CD4-positive, alpha-beta T cell (primary cell): ENCODE results near the gene TXNDC5. TPM values are rescaled to one million over a fixed set of nuclear protein-coding genes. Genes with fewer than 3 reads are reported as not detected.

Experiments used
- ATAC-seq: fragments of 200-7000 bp; cut with Tn5 transposase; one replicate; pipeline ENCODE4 v1.10.0; 2022; ENCODE audit warnings: mild to moderate bottlenecking; ENCODE audit not compliant: poor library complexity
- CTCF ChIA-PET: fragments of 350-600 bp; sonication (Branson Sonifier 250); formaldehyde crosslinking; loops from one replicate; lab custom pipeline; 2021; ENCODE audit warnings: antibody characterized with exemption, inconsistent platforms; lab: Charles Lee
- POLR2A ChIA-PET: fragments of 350-600 bp; sonication (Branson Sonifier 250); formaldehyde crosslinking; loops from one replicate; lab custom pipeline; 2021; ENCODE audit warnings: antibody characterized with exemption, inconsistent platforms; lab: Charles Lee
- DNase-seq, 14 experiments: peaks; one replicate each; pipeline ENCODE4 v3.0.0-alpha.2; 2013 to 2020; ENCODE audit warnings: mixed read lengths in 2 of 14
- H3K27ac ChIP-seq, 2 donors: one replicate each; pipeline versions ENCODE4 v1.5.1 to v1.7.0; 2013; ENCODE audit warnings: low read length in 2 of 2, low read depth in 1 of 2, mild to moderate bottlenecking in 1 of 2
- H3K27me3 ChIP-seq, 2 experiments: 1 replicate in 1 of 2; 2 replicates in 1 of 2; pipeline versions ENCODE4 v1.6.1 to v1.7.0; 2013; ENCODE audit warnings: low read length in 2 of 2, control low read depth in 1 of 2, mild to moderate bottlenecking in 1 of 2, moderate library complexity in 1 of 2; ENCODE audit not compliant: insufficient read depth in 2 of 2, control insufficient read depth in 1 of 2
- H3K36me3 ChIP-seq: one replicate; pipeline ENCODE4 v1.6.1; 2013; ENCODE audit warnings: low read length, control low read depth; ENCODE audit not compliant: insufficient read depth
- H3K4me1 ChIP-seq: one replicate; pipeline ENCODE4 v1.6.1; 2013; ENCODE audit warnings: low read length, control low read depth; ENCODE audit not compliant: insufficient read depth
- H3K4me3 ChIP-seq: one replicate; pipeline ENCODE4 v1.5.1; 2013; ENCODE audit warnings: mild to moderate bottlenecking, low read length, moderate library complexity
- H3K9me3 ChIP-seq, 2 experiments: 1 replicate in 1 of 2; 2 replicates in 1 of 2; pipeline versions ENCODE4 v1.6.1 to v1.7.0; 2013; ENCODE audit warnings: low read length in 2 of 2, mild to moderate bottlenecking in 2 of 2, control low read depth in 1 of 2, moderate library complexity in 1 of 2; ENCODE audit not compliant: control insufficient read depth in 1 of 2, insufficient read depth in 1 of 2
- H3K27ac Mint-ChIP-seq: one replicate; pipeline ENCODE4 v1.8.0; 2020; ENCODE audit warnings: mixed read lengths
- H3K27me3 Mint-ChIP-seq: one replicate; pipeline ENCODE4 v1.8.0; 2021; ENCODE audit warnings: mixed read lengths
- H3K36me3 Mint-ChIP-seq: one replicate; pipeline ENCODE4 v1.8.0; 2021; ENCODE audit warnings: low read depth, mixed read lengths
- H3K4me1 Mint-ChIP-seq: one replicate; pipeline ENCODE4 v1.8.0; 2021; ENCODE audit warnings: low read depth, mixed read lengths
- H3K4me3 Mint-ChIP-seq: one replicate; pipeline ENCODE4 v1.8.0; 2020; ENCODE audit warnings: mild to moderate bottlenecking, mixed read lengths
- H3K9me3 Mint-ChIP-seq: one replicate; pipeline ENCODE4 v1.8.0; 2020; ENCODE audit warnings: mixed read lengths
- intact Hi-C, 2 experiments: fragments of 100-400 bp; cut with DNase I in 1 of 2; cut with micrococcal nuclease in 1 of 2; formaldehyde crosslinking; loops; one replicate each; pipeline versions ENCODE4 v1.15.1 to v1.9.0; 2023 to 2025; cut with DNase I, micrococcal nuclease
- total RNA-seq, 174 experiments: library from RNA in 2 of 174; stranded (reverse) in 2 of 174; gene quantifications; one replicate each; pipeline ENCODE4 v1.2.3 and lab custom pipeline; 2021 to 2026
- TF ChIP-seq, protein P1 (sequence below): fragments of 200-600 bp; IDR thresholded peaks from one replicate; pipeline ENCODE4 v1.8.0; 2022; ENCODE audit warnings: antibody characterized with exemption, mild to moderate bottlenecking

TXNDC5 gene
- total RNA-seq, 2 experiments from 2014 or later, result 4.2 to 7.8 TPM

DNA sequence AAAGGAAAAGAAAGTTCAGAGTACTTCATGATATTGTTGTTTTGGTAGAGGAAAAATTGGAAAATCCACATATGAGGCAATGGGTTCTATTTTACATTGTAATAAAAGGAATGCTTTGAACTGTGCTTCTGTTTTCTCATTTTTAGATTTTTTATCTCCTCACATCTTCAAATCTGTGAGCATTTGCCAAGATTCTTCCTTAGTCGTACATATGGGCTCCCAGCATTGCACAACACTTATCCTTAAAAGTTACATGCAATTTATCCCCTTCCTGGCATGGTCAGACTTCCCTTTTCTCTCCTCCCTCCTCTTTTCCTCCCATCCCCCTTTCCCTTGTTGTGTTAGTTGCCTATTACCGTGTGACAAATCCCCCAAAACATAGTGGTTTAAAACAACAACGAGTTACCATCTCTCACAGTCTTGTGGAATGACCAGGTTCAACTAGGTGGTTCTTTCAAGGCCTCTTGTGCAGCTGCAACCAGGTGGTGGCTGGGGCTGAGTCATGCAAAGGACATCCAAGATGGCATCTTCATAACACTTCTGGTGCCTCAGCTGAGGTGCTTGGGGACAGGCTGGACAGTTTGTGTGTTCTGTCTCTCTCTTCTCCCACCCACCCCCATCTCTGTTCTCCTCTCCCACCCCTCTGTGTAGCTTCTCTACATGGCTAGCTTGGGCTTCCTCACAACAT is 68.7 kb downstream of the TXNDC5 start:
- no peaks in the 10 kb centered on the region for H3K4me1 Mint-ChIP-seq
- H3K36me3 ChIP-seq, result no peaks in the 10 kb centered on the region
- peaks cover 4% of the 10 kb centered on the region in 2 experiments for H3K9me3 ChIP-seq
- intact Hi-C loops, result no loop called here
- CTCF ChIA-PET, result no interaction called here
- no peak overlapping the region for H3K4me3 Mint-ChIP-seq
- peaks cover 28% of the 10 kb centered on the region for H3K27me3 Mint-ChIP-seq
- H3K36me3 Mint-ChIP-seq, result no peaks in the 10 kb centered on the region
- POLR2A ChIA-PET, result no interaction called here
- no peak overlapping the region for H3K27ac ChIP-seq
- DNase-seq (no peak), ATAC-seq (no peak)
- H3K27me3 ChIP-seq, result no peaks in the 10 kb centered on the region
- H3K4me3 ChIP-seq, result no peak overlapping the region
- TF ChIP-seq, protein P1, sequence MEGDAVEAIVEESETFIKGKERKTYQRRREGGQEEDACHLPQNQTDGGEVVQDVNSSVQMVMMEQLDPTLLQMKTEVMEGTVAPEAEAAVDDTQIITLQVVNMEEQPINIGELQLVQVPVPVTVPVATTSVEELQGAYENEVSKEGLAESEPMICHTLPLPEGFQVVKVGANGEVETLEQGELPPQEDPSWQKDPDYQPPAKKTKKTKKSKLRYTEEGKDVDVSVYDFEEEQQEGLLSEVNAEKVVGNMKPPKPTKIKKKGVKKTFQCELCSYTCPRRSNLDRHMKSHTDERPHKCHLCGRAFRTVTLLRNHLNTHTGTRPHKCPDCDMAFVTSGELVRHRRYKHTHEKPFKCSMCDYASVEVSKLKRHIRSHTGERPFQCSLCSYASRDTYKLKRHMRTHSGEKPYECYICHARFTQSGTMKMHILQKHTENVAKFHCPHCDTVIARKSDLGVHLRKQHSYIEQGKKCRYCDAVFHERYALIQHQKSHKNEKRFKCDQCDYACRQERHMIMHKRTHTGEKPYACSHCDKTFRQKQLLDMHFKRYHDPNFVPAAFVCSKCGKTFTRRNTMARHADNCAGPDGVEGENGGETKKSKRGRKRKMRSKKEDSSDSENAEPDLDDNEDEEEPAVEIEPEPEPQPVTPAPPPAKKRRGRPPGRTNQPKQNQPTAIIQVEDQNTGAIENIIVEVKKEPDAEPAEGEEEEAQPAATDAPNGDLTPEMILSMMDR, result no peak
- H3K27ac Mint-ChIP-seq, result no peak overlapping the region
- H3K4me1 ChIP-seq, result no peaks in the 10 kb centered on the region
- H3K9me3 Mint-ChIP-seq, result no peaks in the 10 kb centered on the region

DNA sequence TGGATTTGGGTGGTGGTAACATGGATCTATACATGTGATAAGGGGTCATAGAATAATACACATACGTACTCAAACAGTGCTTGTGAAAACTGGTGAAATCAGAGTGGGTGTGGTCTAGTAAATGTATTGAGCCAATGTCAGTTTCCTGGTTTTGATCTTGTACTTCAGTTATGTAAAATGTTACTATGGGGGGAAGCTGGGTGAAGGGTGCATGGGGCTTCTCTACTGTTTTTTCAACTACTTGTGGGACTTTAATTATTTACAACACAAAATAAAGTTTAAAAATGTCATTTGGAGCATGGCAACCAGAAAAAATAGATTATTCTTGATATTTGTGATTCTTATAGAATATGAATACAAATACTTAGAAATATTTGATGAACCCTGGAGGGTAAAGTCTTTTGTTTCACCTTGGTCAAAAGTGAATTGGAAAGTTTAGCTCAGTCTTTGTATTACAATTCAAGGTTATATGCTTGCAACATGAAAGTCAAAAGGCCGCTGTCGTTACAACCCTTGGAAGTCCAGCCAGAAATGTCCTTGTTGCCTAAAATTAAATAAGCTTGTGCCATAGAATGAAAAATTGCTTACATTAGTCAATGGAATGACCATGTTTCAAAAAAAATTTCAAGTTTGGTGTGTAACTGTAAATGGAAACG is 74.1 kb downstream of the TXNDC5 start:
- no peaks in the 10 kb centered on the region for H3K4me1 Mint-ChIP-seq
- H3K4me3 ChIP-seq, result no peak overlapping the region
- no peak for ATAC-seq
- no peaks in the 10 kb centered on the region for H3K9me3 Mint-ChIP-seq
- H3K27ac Mint-ChIP-seq, result no peak overlapping the region
- H3K27me3 Mint-ChIP-seq, result peaks cover 15% of the 10 kb centered on the region
- ChIA-PET POLR2A (no interaction called here), CTCF (no interaction called here)
- H3K27ac ChIP-seq, result no peak overlapping the region
- no peaks in the 10 kb centered on the region for H3K36me3 Mint-ChIP-seq
- no peak overlapping the region for H3K4me3 Mint-ChIP-seq
- H3K9me3 ChIP-seq, result no peaks in the 10 kb centered on the region
- no peaks in the 10 kb centered on the region for H3K36me3 ChIP-seq
- no peak for DNase-seq
- TF ChIP-seq, protein P1, result no peak
- intact Hi-C loops, result no loop called here
- H3K27me3 ChIP-seq, result peaks cover 0 to 3% of the 10 kb centered on the region in 2 experiments
- H3K4me1 ChIP-seq, result no peaks in the 10 kb centered on the region

DNA sequence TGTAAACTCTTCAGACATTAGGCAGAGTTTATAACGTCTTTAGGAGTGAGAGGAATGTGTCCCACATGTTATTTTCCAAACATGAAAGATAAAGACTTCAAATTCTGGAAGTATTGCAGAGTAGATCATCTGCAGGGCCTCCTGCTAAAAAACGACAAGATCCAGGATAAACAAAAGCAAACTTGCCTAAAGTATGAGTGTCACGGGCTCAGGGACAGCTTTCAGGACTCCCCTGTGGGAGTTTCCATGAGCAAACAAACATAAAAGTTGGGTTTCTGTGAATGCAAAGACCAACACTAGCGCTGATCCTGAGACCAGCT is 76.9 kb downstream of the TXNDC5 start:
- ChIA-PET POLR2A (no interaction called here), CTCF (no interaction called here)
- no peak for ATAC-seq
- Histone ChIP-seq H3K4me3 (no peak overlapping the region), H3K27me3 (peaks cover 0 to 3% of the 10 kb centered on the region in 2 experiments), H3K9me3 (peaks cover 0 to under 1% of the 10 kb centered on the region in 2 experiments), H3K36me3 (no peaks in the 10 kb centered on the region), H3K4me1 (no peaks in the 10 kb centered on the region), H3K27ac (no peak overlapping the region)
- intact Hi-C loops, result no loop called here
- Mint-ChIP-seq H3K36me3 (no peaks in the 10 kb centered on the region), H3K4me3 (no peak overlapping the region), H3K4me1 (no peaks in the 10 kb centered on the region), H3K27me3 (peaks cover 10% of the 10 kb centered on the region), H3K27ac (no peak overlapping the region), H3K9me3 (no peaks in the 10 kb centered on the region)
- TF ChIP-seq, protein P1, result no peak
- DNase-seq, result no peak
